Stimulated activated naive CD8-positive, alpha-beta T cell treated with anti-CD3 and anti-CD28 coated beads, Interleukin-15, amount 100 ng/mL, for 72 hours (primary cell): ENCODE results near the gene LYST.

Experiments
- ATAC-seq: fragments of 150-1000 bp; cut with Tn5 transposase; 2 replicates; pipeline ENCODE4 v1.10.0; 2021; ENCODE audit warnings: mild to moderate bottlenecking, moderate library complexity
- DNase-seq, 2 donors: peaks; one replicate each; pipeline ENCODE4 v3.0.0; 2021 to 2022
- H3K27ac Mint-ChIP-seq, 2 donors: one replicate each; pipeline ENCODE4 v1.8.0; 2022; ENCODE audit warnings: mild to moderate bottlenecking in 2 of 2, mixed read lengths in 2 of 2, moderate library complexity in 2 of 2
- H3K27me3 Mint-ChIP-seq: one replicate; pipeline ENCODE4 v1.8.0; 2022; ENCODE audit warnings: mixed read lengths
- H3K4me1 Mint-ChIP-seq: one replicate; pipeline ENCODE4 v1.8.0; 2022; ENCODE audit warnings: mild to moderate bottlenecking, mixed read lengths
- H3K4me3 Mint-ChIP-seq, 2 donors: one replicate each; pipeline ENCODE4 v1.8.0; 2022; ENCODE audit warnings: mild to moderate bottlenecking in 2 of 2, mixed read lengths in 2 of 2, moderate library complexity in 1 of 2
- H3K9me3 Mint-ChIP-seq, 2 donors: one replicate each; pipeline ENCODE4 v1.8.0; 2022; ENCODE audit warnings: mixed read lengths in 2 of 2

Gene LYST

GRCh38 chr1:235874261-235874660, 7.6 kb upstream of the LYST start:
- ATAC-seq (no peak), DNase-seq (no peak)
- Mint-ChIP-seq H3K27me3 (no peaks in the 10 kb centered on the region), H3K4me3 (peak overlapping the region; percentile 72 to 80), H3K27ac (peak overlapping the region; percentile 97 to 99), H3K4me1 (no peaks in the 10 kb centered on the region), H3K9me3 (no peaks in the 10 kb centered on the region)

- ATAC-seq (no peak), DNase-seq (no peak)
- Mint-ChIP-seq H3K4me1 (peaks cover under 1% of the 10 kb centered on the region), H3K27me3 (no peaks in the 10 kb centered on the region), H3K4me3 (peak overlapping the region; percentile 72 to 80), H3K9me3 (no peaks in the 10 kb centered on the region), H3K27ac (peak overlapping the region; percentile 97 to 99)
These were observed 6.9 kb upstream of the LYST start for GRCh38 chr1:235873571-235873970.

GRCh38 chr1:235873045-235873444, 6.3 kb upstream of the LYST start:
- H3K4me3 Mint-ChIP-seq, result peak overlapping the region; percentile 72 to 80
- peak; percentile 48 to 67 for DNase-seq

GRCh38 chr1:235872270-235872669, 5.6 kb upstream of the LYST start:
- no peaks in the 10 kb centered on the region for H3K27me3 Mint-ChIP-seq
- H3K4me3 Mint-ChIP-seq, result peak overlapping the region; percentile 72 to 80
- DNase-seq (no peak), ATAC-seq (no peak)
- H3K27ac Mint-ChIP-seq, result peak overlapping the region; percentile 97 to 99
- peaks cover 9% of the 10 kb centered on the region for H3K4me1 Mint-ChIP-seq
- H3K9me3 Mint-ChIP-seq, result no peaks in the 10 kb centered on the region

More at GRCh38 chr1:235873045-235873444, 6.3 kb upstream of the LYST start:
- H3K4me1 Mint-ChIP-seq, result peaks cover 6% of the 10 kb centered on the region
- no peaks in the 10 kb centered on the region for H3K9me3 Mint-ChIP-seq
- H3K27ac Mint-ChIP-seq, result peak overlapping the region; percentile 97 to 99
- H3K27me3 Mint-ChIP-seq, result no peaks in the 10 kb centered on the region
- peak; percentile 83 for ATAC-seq

GRCh38 chr1:235867903-235868469, 1.3 kb upstream of the LYST start:
- Mint-ChIP-seq H3K9me3 (no peaks in the 10 kb centered on the region), H3K27me3 (no peaks in the 10 kb centered on the region), H3K4me3 (peak overlapping the region; percentile 91), H3K4me1 (peaks cover 31% of the 10 kb centered on the region), H3K27ac (peak overlapping the region; percentile 93 to 99)
- DNase-seq (peak; percentile 73 to 76), ATAC-seq (peak; percentile 51)

- H3K27ac Mint-ChIP-seq, result peak overlapping the region; percentile 93 to 99
- no peaks in the 10 kb centered on the region for H3K27me3 Mint-ChIP-seq
- DNase-seq, result peak; percentile 99 to 100
- H3K9me3 Mint-ChIP-seq, result no peaks in the 10 kb centered on the region
- ATAC-seq, result peak; percentile 77
- peak overlapping the region; percentile 91 for H3K4me3 Mint-ChIP-seq
- H3K4me1 Mint-ChIP-seq, result peaks cover 39% of the 10 kb centered on the region
These were observed 473 bp upstream of the LYST start for GRCh38 chr1:235866913-235867845.

GRCh38 chr1:235865565-235866204, 1.0 kb downstream of the LYST start:
- Mint-ChIP-seq H3K9me3 (no peaks in the 10 kb centered on the region), H3K4me1 (peaks cover 44% of the 10 kb centered on the region), H3K4me3 (peak overlapping the region; percentile 91)

GRCh38 chr1:235864931-235865525, 1.7 kb downstream of the LYST start:
- H3K4me1 Mint-ChIP-seq, result peaks cover 44% of the 10 kb centered on the region
- peak overlapping the region in 1 of 2 donors; percentile 75 for H3K27ac Mint-ChIP-seq
- no peak for ATAC-seq

More at GRCh38 chr1:235865565-235866204, 1.0 kb downstream of the LYST start:
- Mint-ChIP-seq H3K27me3 (no peaks in the 10 kb centered on the region), H3K27ac (peak overlapping the region; percentile 98)
- ATAC-seq (no peak), DNase-seq (no peak)

GRCh38 chr1:235864469-235864868, 2.2 kb downstream of the LYST start:
- peak overlapping the region; percentile 75 to 86 for H3K27ac Mint-ChIP-seq
- H3K4me1 Mint-ChIP-seq, result peaks cover 44% of the 10 kb centered on the region
- no peak for DNase-seq
- ATAC-seq, result no peak
- H3K4me3 Mint-ChIP-seq, result peak overlapping the region; percentile 89 to 91
- H3K9me3 Mint-ChIP-seq, result no peaks in the 10 kb centered on the region
- H3K27me3 Mint-ChIP-seq, result no peaks in the 10 kb centered on the region

More at GRCh38 chr1:235864931-235865525, 1.7 kb downstream of the LYST start:
- no peaks in the 10 kb centered on the region for H3K27me3 Mint-ChIP-seq
- H3K9me3 Mint-ChIP-seq, result no peaks in the 10 kb centered on the region
- peak overlapping the region; percentile 89 to 91 for H3K4me3 Mint-ChIP-seq
- DNase-seq, result no peak

GRCh38 chr1:235863699-235864093, 3.0 kb downstream of the LYST start:
- DNase-seq (no peak), ATAC-seq (no peak)
- H3K4me3 Mint-ChIP-seq, result peak overlapping the region; percentile 89 to 91
- peak overlapping the region in 1 of 2 donors; percentile 22 for H3K27ac Mint-ChIP-seq
- H3K4me1 Mint-ChIP-seq, result peaks cover 44% of the 10 kb centered on the region
- no peaks in the 10 kb centered on the region for H3K27me3 Mint-ChIP-seq
- no peaks in the 10 kb centered on the region for H3K9me3 Mint-ChIP-seq

- Mint-ChIP-seq H3K4me3 (peak overlapping the region in 1 of 2 donors; percentile 31), H3K27me3 (no peaks in the 10 kb centered on the region), H3K27ac (no peak overlapping the region), H3K9me3 (no peaks in the 10 kb centered on the region), H3K4me1 (peaks cover 35% of the 10 kb centered on the region)
- DNase-seq (no peak), ATAC-seq (no peak)
These were observed 4.8 kb downstream of the LYST start for GRCh38 chr1:235861857-235862256.

GRCh38 chr1:235860829-235861228, 5.9 kb downstream of the LYST start:
- no peak for DNase-seq
- ATAC-seq, result no peak
- Mint-ChIP-seq H3K4me1 (peaks cover 35% of the 10 kb centered on the region), H3K9me3 (no peaks in the 10 kb centered on the region), H3K4me3 (no peak overlapping the region), H3K27me3 (no peaks in the 10 kb centered on the region), H3K27ac (no peak overlapping the region)

- Mint-ChIP-seq H3K4me1 (peaks cover 36% of the 10 kb centered on the region), H3K27ac (no peak overlapping the region), H3K9me3 (no peaks in the 10 kb centered on the region), H3K4me3 (no peak overlapping the region), H3K27me3 (no peaks in the 10 kb centered on the region)
- peak; percentile 60 for ATAC-seq
- DNase-seq, result no peak
These were observed 6.9 kb downstream of the LYST start for GRCh38 chr1:235859789-235860188.

GRCh38 chr1:235858766-235859165, 7.9 kb downstream of the LYST start:
- H3K4me3 Mint-ChIP-seq, result no peak overlapping the region
- H3K27ac Mint-ChIP-seq, result no peak overlapping the region
- DNase-seq (no peak), ATAC-seq (no peak)
- H3K9me3 Mint-ChIP-seq, result no peaks in the 10 kb centered on the region
- no peaks in the 10 kb centered on the region for H3K27me3 Mint-ChIP-seq
- H3K4me1 Mint-ChIP-seq, result peaks cover 36% of the 10 kb centered on the region

- no peak for ATAC-seq
- Mint-ChIP-seq H3K27ac (peak overlapping the region in 1 of 2 donors; percentile 50), H3K4me3 (peak overlapping the region; percentile 10 to 41)
These were observed 8.9 kb downstream of the LYST start for GRCh38 chr1:235857756-235858155.

More at GRCh38 chr1:235857756-235858155, 8.9 kb downstream of the LYST start:
- DNase-seq, result no peak
- peaks cover 36% of the 10 kb centered on the region for H3K4me1 Mint-ChIP-seq
- no peaks in the 10 kb centered on the region for H3K9me3 Mint-ChIP-seq
- no peaks in the 10 kb centered on the region for H3K27me3 Mint-ChIP-seq
